ENCODE measurements around the gene RSU1. TPM values are rescaled to one million over a fixed set of nuclear protein-coding genes. Genes with fewer than 3 reads are reported as not detected.

Gene RSU1
- total RNA-seq, 1 donor from 2014 or later = 60.7 TPM

DNA sequence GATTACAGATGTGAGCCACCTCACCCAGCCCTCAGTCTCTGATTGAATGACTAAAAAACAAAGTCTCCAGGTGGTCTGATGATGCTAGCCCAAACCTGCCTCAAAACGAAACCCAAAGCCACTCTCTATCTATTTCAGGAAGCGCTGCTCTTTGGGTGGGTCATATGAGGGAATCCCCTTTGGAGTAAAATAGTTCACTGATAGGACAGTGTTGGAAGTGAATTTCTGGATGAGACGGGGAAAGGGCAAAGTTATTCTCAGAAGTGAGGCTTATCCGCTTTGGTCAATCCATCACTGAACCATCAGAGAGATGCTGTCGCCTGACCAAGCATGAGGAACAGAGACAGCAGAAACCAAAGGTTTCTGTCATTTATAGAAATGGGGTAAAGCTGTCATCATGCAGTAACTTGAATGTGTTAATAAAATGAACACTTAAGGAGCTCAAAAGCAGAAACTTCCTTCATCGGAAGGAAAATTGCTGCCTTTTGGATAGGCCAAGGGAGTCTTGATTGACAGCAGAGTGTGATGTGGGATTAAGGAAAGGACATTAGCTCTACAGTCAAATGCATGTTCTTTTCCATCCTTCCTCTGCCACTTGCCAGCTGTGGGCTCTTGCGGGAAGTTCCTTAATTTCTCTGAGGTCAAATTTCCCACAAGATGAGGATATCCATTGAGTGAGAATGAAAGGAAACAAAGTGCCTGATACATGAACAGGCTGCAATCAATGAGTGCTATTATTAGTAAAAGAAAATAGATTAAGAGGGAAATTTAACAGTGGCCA, 230.7 kb downstream of the RSU1 start:
- ChIA-PET POLR2A (no interaction called here), CTCF (no interaction called here)
- Mint-ChIP-seq H3K27ac (no peak overlapping the region), H3K27me3 (peaks cover 3% of the 10 kb centered on the region), H3K4me1 (peaks cover 7% of the 10 kb centered on the region), H3K36me3 (ENCODE audit: low read depth) (peaks cover 5% of the 10 kb centered on the region), H3K9me3 (no peaks in the 10 kb centered on the region), H3K4me3 (no peak overlapping the region)
- intact Hi-C loops (cut with micrococcal nuclease) = no loop called here
- no peak for DNase-seq
- TF ChIP-seq, protein P1, sequence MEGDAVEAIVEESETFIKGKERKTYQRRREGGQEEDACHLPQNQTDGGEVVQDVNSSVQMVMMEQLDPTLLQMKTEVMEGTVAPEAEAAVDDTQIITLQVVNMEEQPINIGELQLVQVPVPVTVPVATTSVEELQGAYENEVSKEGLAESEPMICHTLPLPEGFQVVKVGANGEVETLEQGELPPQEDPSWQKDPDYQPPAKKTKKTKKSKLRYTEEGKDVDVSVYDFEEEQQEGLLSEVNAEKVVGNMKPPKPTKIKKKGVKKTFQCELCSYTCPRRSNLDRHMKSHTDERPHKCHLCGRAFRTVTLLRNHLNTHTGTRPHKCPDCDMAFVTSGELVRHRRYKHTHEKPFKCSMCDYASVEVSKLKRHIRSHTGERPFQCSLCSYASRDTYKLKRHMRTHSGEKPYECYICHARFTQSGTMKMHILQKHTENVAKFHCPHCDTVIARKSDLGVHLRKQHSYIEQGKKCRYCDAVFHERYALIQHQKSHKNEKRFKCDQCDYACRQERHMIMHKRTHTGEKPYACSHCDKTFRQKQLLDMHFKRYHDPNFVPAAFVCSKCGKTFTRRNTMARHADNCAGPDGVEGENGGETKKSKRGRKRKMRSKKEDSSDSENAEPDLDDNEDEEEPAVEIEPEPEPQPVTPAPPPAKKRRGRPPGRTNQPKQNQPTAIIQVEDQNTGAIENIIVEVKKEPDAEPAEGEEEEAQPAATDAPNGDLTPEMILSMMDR (IDR thresholded peaks at IDR 0.05) = no peak
- no peak for ATAC-seq (ENCODE audit: low read depth)

DNA sequence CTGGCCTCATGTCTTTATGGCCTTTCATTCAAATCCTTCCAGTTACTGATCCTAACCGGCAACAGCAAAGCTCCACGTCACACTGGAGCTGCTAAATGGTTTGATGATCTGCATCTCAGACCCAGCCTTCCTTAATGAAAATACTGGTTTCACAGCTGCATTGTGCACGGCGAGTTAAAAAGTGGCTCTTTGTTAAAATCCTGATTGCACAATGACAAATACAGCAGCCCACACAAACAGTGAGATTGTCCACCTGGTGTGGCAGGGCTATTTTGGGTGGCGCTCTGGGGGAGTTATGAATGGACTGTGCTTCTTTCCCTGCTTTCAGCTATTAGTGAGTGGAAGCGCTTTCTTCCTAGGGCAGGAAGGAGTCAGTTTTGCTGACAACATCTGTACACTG, 232.1 kb downstream of the RSU1 start:
- Mint-ChIP-seq H3K27ac (no peak overlapping the region), H3K36me3 (ENCODE audit: low read depth) (peaks cover 3% of the 10 kb centered on the region), H3K4me1 (peaks cover 7% of the 10 kb centered on the region), H3K27me3 (peaks cover 7% of the 10 kb centered on the region), H3K4me3 (no peak overlapping the region), H3K9me3 (no peaks in the 10 kb centered on the region)
- POLR2A ChIA-PET = no interaction called here
- intact Hi-C loops (cut with micrococcal nuclease) = no loop called here
- ATAC-seq (ENCODE audit: low read depth) (no peak), DNase-seq (no peak)
- TF ChIP-seq, protein P1 (IDR thresholded peaks at IDR 0.05) = no peak
- CTCF ChIA-PET = no interaction called here

DNA sequence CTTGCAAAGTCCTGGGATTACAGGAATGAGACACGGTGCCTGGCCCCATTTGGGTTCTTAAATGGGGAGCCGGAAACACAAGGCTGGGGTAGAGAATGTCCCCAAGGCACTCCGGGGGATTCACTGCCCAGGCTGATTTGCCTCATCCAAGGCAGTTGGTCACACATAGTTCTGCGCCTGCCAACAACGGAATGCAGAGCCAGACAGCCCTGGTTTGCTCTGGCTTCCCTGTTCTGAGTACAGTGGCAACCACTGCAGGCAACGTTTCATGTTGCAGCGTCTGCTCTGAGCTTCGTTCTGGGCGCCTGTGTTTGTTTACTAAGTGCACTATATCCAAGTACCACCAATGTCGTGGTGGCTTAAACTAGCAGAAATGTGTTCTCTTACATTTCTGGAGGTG, 233.8 kb downstream of the RSU1 start:
- ChIA-PET POLR2A (no interaction called here), CTCF (no interaction called here)
- H3K27ac Mint-ChIP-seq = no peak overlapping the region

DNA sequence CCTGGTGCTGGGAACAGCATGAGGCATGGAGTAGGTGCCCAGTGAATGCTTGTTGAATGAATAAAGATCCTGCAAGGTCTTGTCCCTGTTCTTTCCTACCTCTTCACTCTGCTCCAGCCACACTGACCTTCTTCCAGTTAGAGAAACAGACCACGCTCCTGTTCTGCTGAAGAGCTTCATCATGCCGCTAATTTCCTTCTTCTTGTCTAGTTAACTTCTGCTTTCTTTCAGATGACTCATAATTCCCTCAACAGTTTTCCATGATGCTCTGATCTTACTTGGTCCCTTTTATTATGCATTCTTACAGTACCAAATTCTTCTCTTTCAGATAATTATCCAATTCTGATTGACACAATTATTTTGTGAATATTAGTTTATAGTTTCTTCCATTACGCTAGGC, 236.0 kb downstream of the RSU1 start:
- ATAC-seq (ENCODE audit: low read depth) = no peak
- Mint-ChIP-seq H3K36me3 (ENCODE audit: low read depth) (no peaks in the 10 kb centered on the region), H3K9me3 (no peaks in the 10 kb centered on the region), H3K27me3 (peaks cover 11% of the 10 kb centered on the region), H3K4me3 (no peak overlapping the region), H3K27ac (no peak overlapping the region), H3K4me1 (peaks cover 3% of the 10 kb centered on the region)
- POLR2A ChIA-PET = no interaction called here
- TF ChIP-seq, protein P1 (IDR thresholded peaks at IDR 0.05) = no peak
- intact Hi-C loops (cut with micrococcal nuclease) = no loop called here
- CTCF ChIA-PET = no interaction called here
- DNase-seq = no peak

More for the DNA sequence above, 233.8 kb downstream of the RSU1 start:
- ATAC-seq (ENCODE audit: low read depth) = no peak
- Mint-ChIP-seq H3K27me3 (peaks cover 7% of the 10 kb centered on the region), H3K9me3 (no peaks in the 10 kb centered on the region), H3K4me1 (peaks cover 7% of the 10 kb centered on the region), H3K4me3 (no peak overlapping the region), H3K36me3 (ENCODE audit: low read depth) (no peaks in the 10 kb centered on the region)
- TF ChIP-seq, protein P1 (IDR thresholded peaks at IDR 0.05) = no peak
- DNase-seq = no peak
- intact Hi-C loops (cut with micrococcal nuclease) = no loop called here

DNA sequence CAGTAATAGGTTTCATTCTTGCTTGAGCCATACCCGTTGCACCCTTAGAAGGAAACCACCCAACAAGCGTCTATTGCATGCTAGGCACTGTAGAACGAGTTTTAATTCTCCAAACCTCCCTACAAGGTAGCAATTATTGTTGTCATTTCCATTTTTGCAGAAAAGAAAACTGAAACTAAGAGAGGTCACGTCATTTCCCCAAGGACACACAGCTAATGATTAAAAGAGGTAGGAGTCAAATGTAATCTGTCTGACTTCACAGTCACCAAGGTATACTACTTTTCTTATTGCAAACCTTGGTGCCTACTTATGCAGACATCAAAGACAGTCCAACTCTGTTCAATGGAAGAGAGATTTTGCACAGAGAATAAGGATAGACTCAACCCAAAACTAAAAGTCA, 246.5 kb downstream of the RSU1 start:
- Mint-ChIP-seq H3K27me3 (peaks cover 4% of the 10 kb centered on the region), H3K4me3 (no peak overlapping the region), H3K9me3 (peaks cover 3% of the 10 kb centered on the region), H3K27ac (no peak overlapping the region), H3K4me1 (peaks cover 5% of the 10 kb centered on the region), H3K36me3 (ENCODE audit: low read depth) (no peaks in the 10 kb centered on the region)
- DNase-seq = no peak
- ChIA-PET POLR2A (interaction anchor here (0.6 kb wide), 1 partner anchor 483 kb away, joined by 8 read pairs; no protein-coding TSS in a partner anchor), CTCF (no interaction called here)
- intact Hi-C loops (cut with micrococcal nuclease) = no loop called here
- peak; percentile 37 for ATAC-seq (ENCODE audit: low read depth)
- TF ChIP-seq, protein P1 (IDR thresholded peaks at IDR 0.05) = no peak

Measured in activated B cell treated with CpG ODN at 0.5 μM for 24 hours (primary cell).